DMS153 (cell line): ENCODE data around the gene LOXHD1.
A peak's percentile ranks its signal among the peaks of the same experiment; 100 is the strongest.

Source experiments
- DNase-seq: peaks from one replicate; lab custom pipeline; 2025; lab: John Stamatoyannopoulos, UW

The LOXHD1 gene

GRCh38 chr18:46481048-46481846, 175.8 kb downstream of the LOXHD1 start:
- peak; percentile 50 for DNase-seq

- no peak for DNase-seq
Measured at GRCh38 chr18:46480226-46480625, 176.8 kb downstream of the LOXHD1 start.

DNA sequence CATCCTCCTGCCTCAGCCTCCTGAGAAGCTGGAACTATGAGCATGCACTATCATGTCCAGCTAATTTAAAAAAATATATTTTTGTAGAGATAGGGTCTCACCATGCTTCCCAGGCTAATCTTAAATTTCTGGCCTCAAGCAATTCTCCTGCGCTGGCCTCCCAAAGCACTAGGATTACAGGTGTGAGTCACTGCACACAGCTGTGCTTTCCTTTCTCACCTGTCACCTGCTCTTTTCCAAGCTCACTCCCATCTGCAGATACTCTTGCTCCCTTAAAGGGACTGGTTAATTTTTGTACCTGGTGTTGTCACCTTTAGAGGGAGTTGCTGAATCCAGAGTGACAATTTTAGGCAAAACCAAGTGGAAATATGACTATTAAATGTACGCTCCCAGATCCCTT, 178.2 kb downstream of the LOXHD1 start:
- no peak for DNase-seq

GRCh38 chr18:46477425-46478011, 179.5 kb downstream of the LOXHD1 start:
- DNase-seq: peak; percentile 24

- DNase-seq: no peak
Measured at GRCh38 chr18:46475390-46475752, 181.6 kb downstream of the LOXHD1 start.

- peak; percentile 77 for DNase-seq
Measured at GRCh38 chr18:46474487-46475389, 182.3 kb downstream of the LOXHD1 start.

DNA sequence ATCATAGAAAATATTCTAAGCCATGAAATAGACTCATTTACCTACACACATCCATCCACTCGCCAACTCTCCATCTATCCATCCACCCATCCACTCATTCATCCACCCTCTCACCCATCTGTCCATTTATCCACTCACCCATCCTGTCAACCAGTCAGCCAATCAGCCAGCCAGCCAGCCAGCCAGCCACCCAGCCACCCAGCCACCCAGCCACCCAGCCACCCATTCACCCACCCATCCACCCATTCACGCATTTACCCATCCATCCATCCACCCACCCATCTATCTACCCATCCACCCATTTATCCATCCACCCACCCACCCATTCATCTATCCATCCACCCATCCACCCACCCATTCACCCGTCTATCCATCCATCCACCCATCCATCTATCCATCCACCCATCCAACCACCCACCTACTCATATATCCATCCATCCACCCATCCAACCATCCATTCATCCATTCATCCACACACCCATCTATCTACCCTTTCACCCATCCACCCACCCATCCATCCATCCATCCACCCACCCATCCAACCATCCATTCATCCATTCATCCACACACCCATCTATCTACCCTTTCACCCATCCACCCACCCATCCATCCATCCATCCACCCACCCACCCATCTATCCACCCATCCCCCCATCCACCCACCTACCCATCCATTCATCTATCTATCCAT, 185.1 kb downstream of the LOXHD1 start:
- DNase-seq: no peak

DNA sequence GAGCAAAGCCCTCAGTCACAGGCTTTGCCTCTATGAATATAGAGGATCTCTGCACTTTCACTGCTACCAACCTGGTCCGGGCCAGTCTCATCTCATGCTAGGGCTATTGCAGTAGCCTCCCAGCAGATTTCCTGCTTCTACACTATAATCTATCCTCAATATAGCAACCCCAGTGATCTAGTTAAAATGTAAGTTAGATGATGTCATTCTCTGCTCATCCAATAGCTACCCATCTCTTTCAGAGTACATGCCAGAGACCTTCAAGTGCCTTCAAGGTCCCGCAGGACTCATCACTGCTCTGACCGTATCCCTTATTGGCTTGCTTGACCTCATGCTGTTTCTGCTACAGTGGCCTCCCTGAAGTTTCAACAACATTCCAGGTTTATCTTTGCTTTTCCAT, 186.3 kb downstream of the LOXHD1 start:
- DNase-seq: no peak

DNA sequence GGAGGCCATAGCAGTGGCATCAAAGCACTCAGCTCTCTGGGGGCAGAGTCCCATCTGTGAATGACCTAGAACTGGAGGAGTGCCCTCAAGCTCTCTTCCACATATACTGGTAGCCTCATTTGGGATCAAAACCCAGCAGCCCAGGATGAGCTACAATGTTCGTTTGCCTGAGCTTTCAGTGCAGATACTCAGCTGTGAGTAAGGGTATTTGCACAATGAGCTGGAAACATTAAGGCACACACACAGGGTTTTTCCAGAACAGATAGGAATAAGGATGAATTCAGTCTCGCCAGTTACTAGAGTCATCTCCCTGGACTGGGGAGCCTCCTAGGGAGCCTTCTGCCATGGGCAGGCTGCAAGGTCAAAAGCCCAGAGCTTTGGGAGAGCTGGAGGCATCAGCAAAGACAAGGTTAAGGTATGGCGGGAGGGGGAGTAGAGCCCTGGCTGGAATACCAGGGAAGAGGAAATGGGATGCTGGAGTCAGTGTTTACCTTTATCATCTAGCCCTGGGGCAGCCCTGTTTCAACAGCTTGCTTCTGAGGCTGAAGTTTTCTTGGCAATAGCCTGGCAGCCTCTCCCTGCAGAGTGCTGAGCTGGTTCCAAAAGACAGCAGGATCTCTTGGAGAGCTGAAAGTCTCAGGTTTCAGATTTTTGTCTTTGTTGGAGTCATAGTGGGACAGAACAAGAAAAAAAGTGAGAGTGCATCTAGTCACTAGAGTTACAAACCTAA, 187.7 kb downstream of the LOXHD1 start:
- no peak for DNase-seq

DNA sequence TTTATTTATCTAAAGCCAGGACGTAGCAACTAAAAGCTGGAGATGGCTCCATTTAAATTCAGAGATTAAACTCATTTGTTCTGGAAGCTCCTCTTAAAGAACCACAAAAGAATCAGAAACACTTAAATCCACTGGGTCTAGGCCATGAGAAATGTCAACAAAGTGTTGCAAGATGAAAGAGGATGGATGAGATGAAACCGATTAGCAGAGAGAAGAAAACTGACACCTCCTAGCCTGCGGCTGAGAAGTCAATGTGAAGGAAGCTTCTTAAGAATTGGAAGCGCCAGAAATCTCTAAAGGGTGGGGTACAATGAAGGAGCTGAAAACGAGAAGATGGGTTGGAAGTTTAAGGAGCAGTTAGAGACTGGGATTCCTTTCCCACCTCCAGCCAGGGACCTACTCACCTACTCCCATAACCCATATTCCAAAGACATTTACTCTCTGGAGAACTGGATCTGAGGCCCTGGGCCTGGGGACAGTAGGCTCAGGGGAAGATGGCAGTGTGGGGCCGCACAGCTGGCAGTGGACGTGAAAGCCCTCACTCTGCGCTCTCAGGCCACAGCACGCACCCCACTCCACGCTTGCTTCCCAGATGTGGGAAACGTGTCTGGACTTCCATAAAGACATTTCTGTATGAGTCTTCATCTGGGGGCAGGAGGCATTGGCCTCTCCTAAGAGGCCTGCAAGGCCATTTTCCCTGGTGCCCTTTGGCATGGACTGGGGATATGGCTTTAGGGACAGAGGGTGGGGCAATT, 188.4 kb downstream of the LOXHD1 start:
- DNase-seq: no peak

DNA sequence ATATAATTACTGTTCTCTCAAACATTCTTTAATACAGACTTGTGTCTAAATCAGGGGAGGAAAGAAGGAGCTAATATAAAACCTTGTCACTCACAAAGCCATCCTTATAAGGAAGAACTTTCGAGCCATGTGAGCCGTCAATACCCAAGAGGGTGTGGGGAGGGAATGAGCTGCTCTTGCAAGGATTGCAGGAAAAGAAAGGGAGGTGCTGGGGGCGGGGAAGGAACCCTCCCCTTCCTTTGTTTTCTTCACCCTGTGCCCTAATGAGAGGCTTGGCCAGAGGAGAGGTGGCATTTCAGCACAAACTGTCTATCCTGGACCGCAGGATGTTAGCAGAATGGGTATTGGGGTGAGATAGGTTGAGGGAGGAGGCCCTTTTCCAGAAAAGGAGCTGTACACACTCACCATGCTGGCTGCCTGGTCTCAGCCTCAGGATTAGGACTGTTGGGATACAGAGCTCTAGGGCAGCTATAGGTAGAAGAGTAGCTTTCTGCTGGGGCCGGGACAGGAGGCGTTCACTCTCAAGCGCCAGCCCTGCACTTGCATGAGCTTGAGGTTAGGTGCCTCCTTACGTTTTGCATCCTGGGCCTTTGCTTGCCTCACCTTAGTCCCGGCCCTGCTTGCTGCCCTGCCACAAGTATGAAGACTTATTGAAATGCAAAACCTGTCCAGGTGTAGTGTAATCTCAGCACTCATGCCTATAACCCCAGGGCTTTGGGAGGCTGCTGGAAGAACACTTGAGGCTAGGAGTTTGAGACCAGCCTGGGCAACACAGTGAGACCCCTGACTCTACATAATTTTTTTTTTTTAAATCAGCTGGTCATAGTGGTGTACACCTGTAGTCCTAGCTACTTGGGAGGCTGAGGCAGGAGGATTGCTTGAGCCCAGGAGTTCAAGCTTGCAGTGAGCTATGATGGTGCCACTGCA, 190.5 kb downstream of the LOXHD1 start:
- DNase-seq: no peak

- no peak for DNase-seq
Measured at GRCh38 chr18:46464926-46465655, 191.9 kb downstream of the LOXHD1 start.

- DNase-seq: no peak
Measured at GRCh38 chr18:46462523-46462922, 194.5 kb downstream of the LOXHD1 start.

DNA sequence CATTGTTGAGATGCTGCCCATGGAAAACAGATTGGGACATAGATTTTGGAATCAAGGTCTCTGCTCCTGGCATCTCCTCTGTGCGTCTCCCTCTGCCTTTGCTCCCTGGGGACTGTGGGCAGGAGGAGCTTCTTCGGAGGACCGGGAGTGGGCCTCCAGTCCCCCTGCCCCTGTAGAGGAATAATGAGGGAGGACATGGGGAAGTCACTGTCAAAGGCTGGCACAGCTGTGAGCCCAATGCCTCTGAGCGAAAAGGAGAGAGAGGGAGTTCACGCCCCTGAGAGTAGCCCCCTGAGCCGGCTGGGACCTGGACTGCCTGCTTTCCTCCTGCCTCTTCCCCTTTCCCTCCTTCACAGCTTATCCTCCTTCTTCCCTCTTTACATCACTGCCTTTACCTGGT, 195.0 kb downstream of the LOXHD1 start:
- no peak for DNase-seq

DNA sequence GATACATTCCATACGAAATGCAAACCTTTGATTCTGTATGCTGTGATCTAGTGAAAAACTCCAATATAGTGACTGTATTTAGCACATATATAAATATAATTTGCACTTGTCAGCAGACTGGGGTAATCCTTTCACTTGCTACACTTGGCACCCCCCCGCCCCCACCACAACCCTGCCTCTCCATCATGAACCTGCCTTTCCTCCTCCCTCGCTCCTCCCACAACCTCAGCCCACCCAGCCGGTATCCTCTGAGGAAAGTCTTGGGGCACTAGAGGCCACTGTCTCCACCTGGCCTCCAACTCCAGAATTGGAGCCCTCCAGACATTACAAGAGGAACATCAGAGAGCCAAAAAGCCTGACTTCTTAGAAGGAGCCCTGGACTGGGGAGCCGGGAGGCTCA, 196.3 kb downstream of the LOXHD1 start:
- no peak for DNase-seq

GRCh38 chr18:46459789-46460455, 197.1 kb downstream of the LOXHD1 start:
- no peak for DNase-seq

GRCh38 chr18:46458472-46458871, 198.5 kb downstream of the LOXHD1 start:
- DNase-seq: no peak

DNA sequence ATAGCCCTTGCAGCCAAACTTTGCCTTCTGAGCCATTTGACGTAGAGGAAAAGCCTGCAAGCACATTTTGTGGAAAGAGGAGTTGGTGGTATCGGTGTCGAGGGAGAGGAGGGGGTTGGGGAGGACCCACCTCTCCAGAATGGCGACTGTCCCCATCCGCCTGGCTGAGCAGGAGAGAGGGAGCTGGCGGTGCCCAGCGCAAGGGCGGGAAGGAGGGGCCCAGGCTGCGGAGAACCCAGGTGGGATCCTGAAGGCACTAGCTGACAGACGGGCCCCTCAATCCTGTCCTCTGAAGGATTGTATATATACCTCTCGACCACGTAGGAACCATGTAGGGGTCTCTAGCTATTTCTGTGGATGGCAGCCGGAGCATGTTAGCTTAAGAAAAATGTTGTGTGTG, 200.3 kb downstream of the LOXHD1 start:
- DNase-seq: no peak
